Activated naive CD4-positive, alpha-beta T cell treated with anti-CD3 and anti-CD28 coated beads, Interleukin-2, amount 50 U/mL, for 72 hours (primary cell): Measurements from ENCODE around the gene CDK8. TPM values are rescaled to one million over a fixed set of nuclear protein-coding genes. Genes with fewer than 3 reads are reported as not detected.

Source experiments
- ATAC-seq, 2 donors: fragments of 150-1000 bp; cut with Tn5 transposase; 2 replicates each; pipeline ENCODE4 v1.10.0; 2021; ENCODE audit warnings: mild to moderate bottlenecking in 2 of 2, moderate library complexity in 2 of 2
- DNase-seq, 2 donors: peaks; one replicate each; pipeline ENCODE4 v3.0.0; 2021 to 2022; ENCODE audit warnings: low spot score in 2 of 2
- H3K27ac Mint-ChIP-seq, 2 donors: one replicate each; pipeline ENCODE4 v1.8.0; 2022; ENCODE audit warnings: mild to moderate bottlenecking in 2 of 2, mixed read lengths in 2 of 2
- H3K36me3 Mint-ChIP-seq, 2 donors: one replicate each; pipeline ENCODE4 v1.8.0; 2022; ENCODE audit warnings: mixed read lengths in 2 of 2
- H3K9me3 Mint-ChIP-seq, 2 donors: one replicate each; pipeline ENCODE4 v1.8.0; 2022; ENCODE audit warnings: mixed read lengths in 2 of 2
- total RNA-seq, 2 donors: library from RNA; stranded (reverse); gene quantifications; one replicate each; pipeline ENCODE4 v1.2.3, GENCODE V29; 2022

Gene CDK8
- total RNA-seq, 2 donors from 2014 or later: 16.5 to 16.9 TPM

GRCh38 chr13:26326562-26326961, 72.6 kb downstream of the CDK8 start:
- Mint-ChIP-seq H3K27ac (no peak overlapping the region), H3K9me3 (peaks cover 3% of the 10 kb centered on the region in 2 donors), H3K36me3 (peaks cover 5 to 10% of the 10 kb centered on the region in 2 donors)
- no peak for DNase-seq
- no peak for ATAC-seq

- peaks cover 5 to 10% of the 10 kb centered on the region in 2 donors for H3K36me3 Mint-ChIP-seq
- ATAC-seq (no peak), DNase-seq (no peak)
- H3K9me3 Mint-ChIP-seq: peaks cover 3% of the 10 kb centered on the region in 2 donors
- no peak overlapping the region for H3K27ac Mint-ChIP-seq
Measured at GRCh38 chr13:26327940-26328725, 74.2 kb downstream of the CDK8 start.

- H3K27ac Mint-ChIP-seq: no peak overlapping the region
- ATAC-seq (no peak), DNase-seq (no peak)
- no peaks in the 10 kb centered on the region for H3K9me3 Mint-ChIP-seq
- H3K36me3 Mint-ChIP-seq: peaks cover 5 to 10% of the 10 kb centered on the region in 2 donors
Measured at GRCh38 chr13:26335158-26335557, 81.2 kb downstream of the CDK8 start.

- ATAC-seq: no peak
- DNase-seq: no peak
Measured at GRCh38 chr13:26340807-26341206, 86.9 kb downstream of the CDK8 start.

GRCh38 chr13:26342898-26343297, 89.0 kb downstream of the CDK8 start:
- DNase-seq: no peak
- Mint-ChIP-seq H3K36me3 (no peaks in the 10 kb centered on the region), H3K9me3 (no peaks in the 10 kb centered on the region), H3K27ac (no peak overlapping the region)
- ATAC-seq: no peak

More at GRCh38 chr13:26340807-26341206, 86.9 kb downstream of the CDK8 start:
- H3K9me3 Mint-ChIP-seq: no peaks in the 10 kb centered on the region
- no peak overlapping the region for H3K27ac Mint-ChIP-seq
- H3K36me3 Mint-ChIP-seq: no peaks in the 10 kb centered on the region

GRCh38 chr13:26343816-26344215, 89.9 kb downstream of the CDK8 start:
- ATAC-seq (no peak), DNase-seq (no peak)
- Mint-ChIP-seq H3K36me3 (no peaks in the 10 kb centered on the region), H3K27ac (no peak overlapping the region), H3K9me3 (no peaks in the 10 kb centered on the region)

GRCh38 chr13:26344980-26345379, 91.1 kb downstream of the CDK8 start:
- no peaks in the 10 kb centered on the region for H3K36me3 Mint-ChIP-seq
- no peak for DNase-seq
- H3K9me3 Mint-ChIP-seq: no peaks in the 10 kb centered on the region
- H3K27ac Mint-ChIP-seq: no peak overlapping the region
- no peak for ATAC-seq

- Mint-ChIP-seq H3K27ac (no peak overlapping the region), H3K36me3 (no peaks in the 10 kb centered on the region), H3K9me3 (no peaks in the 10 kb centered on the region)
- no peak for ATAC-seq
- DNase-seq: no peak
Measured at GRCh38 chr13:26348966-26349365, 95.0 kb downstream of the CDK8 start.

GRCh38 chr13:26362261-26362660, 108.3 kb downstream of the CDK8 start:
- Mint-ChIP-seq H3K9me3 (peaks cover 4 to 5% of the 10 kb centered on the region in 2 donors), H3K36me3 (peaks cover 0 to 13% of the 10 kb centered on the region in 2 donors), H3K27ac (no peak overlapping the region)
- DNase-seq: no peak
- no peak for ATAC-seq

- Mint-ChIP-seq H3K27ac (no peak overlapping the region), H3K36me3 (no peaks in the 10 kb centered on the region), H3K9me3 (no peaks in the 10 kb centered on the region)
- ATAC-seq (no peak), DNase-seq (no peak)
Measured at GRCh38 chr13:26370553-26370952, 116.6 kb downstream of the CDK8 start.

GRCh38 chr13:26372747-26373146, 118.8 kb downstream of the CDK8 start:
- DNase-seq (no peak), ATAC-seq (no peak)
- Mint-ChIP-seq H3K9me3 (no peaks in the 10 kb centered on the region), H3K27ac (no peak overlapping the region), H3K36me3 (no peaks in the 10 kb centered on the region)

GRCh38 chr13:26376430-26376829, 122.5 kb downstream of the CDK8 start:
- no peak overlapping the region for H3K27ac Mint-ChIP-seq
- H3K36me3 Mint-ChIP-seq: no peaks in the 10 kb centered on the region
- DNase-seq: no peak
- H3K9me3 Mint-ChIP-seq: no peaks in the 10 kb centered on the region
- no peak for ATAC-seq

GRCh38 chr13:26377038-26377437, 123.1 kb downstream of the CDK8 start:
- peak in 1 of 2 donors; percentile 47 for ATAC-seq
- DNase-seq: peak in 1 of 2 donors; percentile 4
- no peak overlapping the region for H3K27ac Mint-ChIP-seq
- H3K9me3 Mint-ChIP-seq: no peaks in the 10 kb centered on the region
- H3K36me3 Mint-ChIP-seq: no peaks in the 10 kb centered on the region

GRCh38 chr13:26378116-26378515, 124.2 kb downstream of the CDK8 start:
- Mint-ChIP-seq H3K27ac (no peak overlapping the region), H3K9me3 (no peaks in the 10 kb centered on the region), H3K36me3 (no peaks in the 10 kb centered on the region)
- no peak for DNase-seq
- no peak for ATAC-seq

- ATAC-seq: no peak
- H3K9me3 Mint-ChIP-seq: no peaks in the 10 kb centered on the region
- H3K36me3 Mint-ChIP-seq: no peaks in the 10 kb centered on the region
- H3K27ac Mint-ChIP-seq: peak overlapping the region in 1 of 2 donors; percentile 11
- no peak for DNase-seq
Measured at GRCh38 chr13:26379831-26380230, 125.9 kb downstream of the CDK8 start.

GRCh38 chr13:26380930-26381329, 127.0 kb downstream of the CDK8 start:
- Mint-ChIP-seq H3K36me3 (no peaks in the 10 kb centered on the region), H3K9me3 (no peaks in the 10 kb centered on the region), H3K27ac (no peak overlapping the region)
- ATAC-seq: no peak
- DNase-seq: no peak

GRCh38 chr13:26382366-26382765, 128.4 kb downstream of the CDK8 start:
- H3K36me3 Mint-ChIP-seq: peaks cover 0 to 13% of the 10 kb centered on the region in 2 donors
- DNase-seq (no peak), ATAC-seq (no peak)
- no peaks in the 10 kb centered on the region for H3K9me3 Mint-ChIP-seq
- no peak overlapping the region for H3K27ac Mint-ChIP-seq

GRCh38 chr13:26382835-26383234, 128.9 kb downstream of the CDK8 start:
- H3K9me3 Mint-ChIP-seq: no peaks in the 10 kb centered on the region
- H3K27ac Mint-ChIP-seq: no peak overlapping the region
- peaks cover 0 to 13% of the 10 kb centered on the region in 2 donors for H3K36me3 Mint-ChIP-seq
- DNase-seq (no peak), ATAC-seq (no peak)
